Amygdala (tissue), 56 donors: Measurements from ENCODE around the gene LENG8.
"Not testable (repeated sequence)": the region's sequence is repeated elsewhere in the genome, so short reads cannot be mapped to it uniquely, and the experiment has no call there.

Experiments used
- DNase-seq, 56 donors: peaks; one replicate each; lab custom pipeline; 2025; lab: John Stamatoyannopoulos, UW

LENG8 gene

DNA sequence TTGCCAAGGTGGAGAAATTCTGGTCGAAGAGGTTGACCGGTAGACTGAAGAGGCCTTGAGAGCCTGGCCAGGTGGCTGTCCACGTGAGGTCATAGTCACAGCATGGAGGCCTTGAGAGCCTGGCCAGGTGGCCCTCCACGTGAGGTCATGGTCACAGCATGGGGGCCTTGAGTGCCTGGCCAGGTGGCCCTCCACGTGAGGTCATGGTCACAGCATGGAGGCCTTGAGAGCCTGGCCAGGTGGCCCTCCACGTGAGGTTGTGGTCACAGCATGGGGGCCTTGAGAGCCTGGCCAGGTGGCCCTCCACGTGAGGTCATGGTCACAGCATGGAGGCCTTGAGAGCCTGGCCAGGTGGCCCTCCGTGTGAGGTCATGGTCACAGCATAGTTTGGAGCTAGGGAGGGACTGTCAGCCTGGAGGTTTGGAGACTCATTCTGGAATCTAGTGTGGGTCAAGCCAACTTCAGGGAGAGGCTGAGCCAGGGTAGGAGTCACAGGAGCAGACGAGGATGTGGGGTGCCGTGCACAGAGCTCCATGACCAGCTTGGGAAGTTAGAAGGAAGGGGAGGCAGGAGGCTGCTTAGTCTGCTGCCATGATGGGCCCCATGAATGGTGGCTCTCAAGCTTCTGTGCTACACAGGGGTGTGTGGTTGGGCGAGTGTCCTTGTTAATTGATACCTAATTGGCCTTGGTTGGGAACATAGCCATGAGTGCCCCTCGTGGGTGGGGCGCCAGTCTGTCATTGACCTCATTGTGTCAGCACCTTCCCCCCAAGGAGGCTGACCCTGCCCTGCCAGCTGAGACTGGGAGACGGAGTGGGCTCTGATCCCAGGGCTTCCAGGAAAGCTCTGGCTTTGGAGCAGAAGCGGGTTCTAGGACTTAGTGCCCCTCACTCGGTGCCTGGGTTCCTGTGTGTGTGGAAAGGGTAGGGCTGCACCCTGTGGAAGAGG lies 10.6 kb downstream of the LENG8 start:
- DNase-seq, result no peak

DNA sequence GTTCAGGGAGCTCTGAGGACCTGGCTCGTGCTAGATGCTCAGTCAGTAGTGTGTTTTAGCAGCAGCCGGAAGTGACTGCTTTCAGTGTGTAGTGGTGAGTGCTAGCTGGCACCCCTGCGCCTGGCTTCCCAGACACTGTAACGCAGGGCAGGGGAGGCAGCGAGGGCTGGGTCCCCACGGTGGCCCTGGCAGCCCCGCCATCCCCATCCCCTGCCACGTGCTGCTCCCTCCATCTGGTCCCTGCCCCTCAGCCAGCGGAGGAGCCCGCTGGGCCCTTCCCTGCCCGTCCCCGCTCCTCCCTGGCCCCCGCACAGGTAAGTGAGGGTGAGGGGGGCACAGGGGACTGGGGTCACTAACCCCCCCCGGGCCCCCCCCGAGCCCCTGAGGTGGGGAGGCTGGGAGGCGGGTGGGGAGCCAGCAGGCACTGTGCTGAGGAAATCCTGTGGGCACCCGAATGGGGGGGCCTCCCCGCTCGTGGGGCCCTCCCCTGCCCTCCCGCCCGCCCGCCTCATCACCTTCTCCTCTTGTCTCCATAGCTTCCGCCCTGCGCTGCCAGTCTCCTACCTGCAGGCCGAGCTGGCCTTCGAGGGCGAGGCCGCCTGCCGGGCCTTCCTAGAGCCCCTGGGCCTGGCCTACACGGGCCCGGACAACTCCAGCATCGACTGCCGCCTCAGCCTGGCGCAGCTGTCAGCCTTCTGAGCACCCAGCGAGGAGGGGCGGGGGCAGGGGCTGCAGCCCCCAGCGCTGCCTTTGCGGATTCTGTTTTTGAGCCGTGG lies 11.4 kb downstream of the LENG8 start:
- DNase-seq, result no peak

DNA sequence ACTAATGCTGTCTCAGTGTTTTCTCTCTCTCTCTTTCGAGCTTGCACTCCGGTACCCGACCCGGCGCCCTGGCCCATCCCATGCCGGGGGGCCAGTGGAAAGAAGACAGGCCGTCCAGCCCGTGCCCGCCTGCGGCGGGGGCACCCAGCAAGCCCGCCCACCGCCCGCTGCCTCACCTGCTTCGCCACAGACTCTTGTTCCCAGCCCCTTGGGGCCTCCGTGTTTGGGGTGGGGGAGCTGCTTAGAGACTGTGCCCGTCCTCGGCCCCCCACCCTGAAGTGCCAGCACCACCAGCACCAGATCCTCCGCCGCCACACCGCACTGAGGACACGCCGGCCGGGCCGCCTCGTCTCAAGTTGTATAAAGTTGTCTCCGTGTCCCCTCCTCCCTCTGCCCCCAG lies 12.2 kb downstream of the LENG8 start:
- DNase-seq, result no peak

- no peak for DNase-seq
Measured at GRCh38 chr19:54461613-54462012, 12.6 kb downstream of the LENG8 start.

GRCh38 chr19:54462047-54462654 lies 13.2 kb downstream of the LENG8 start:
- DNase-seq, result no peak

GRCh38 chr19:54462655-54463530 lies 13.9 kb downstream of the LENG8 start:
- peak in 33 of 56 donors; percentile 13 to 73 (median 50) for DNase-seq

DNA sequence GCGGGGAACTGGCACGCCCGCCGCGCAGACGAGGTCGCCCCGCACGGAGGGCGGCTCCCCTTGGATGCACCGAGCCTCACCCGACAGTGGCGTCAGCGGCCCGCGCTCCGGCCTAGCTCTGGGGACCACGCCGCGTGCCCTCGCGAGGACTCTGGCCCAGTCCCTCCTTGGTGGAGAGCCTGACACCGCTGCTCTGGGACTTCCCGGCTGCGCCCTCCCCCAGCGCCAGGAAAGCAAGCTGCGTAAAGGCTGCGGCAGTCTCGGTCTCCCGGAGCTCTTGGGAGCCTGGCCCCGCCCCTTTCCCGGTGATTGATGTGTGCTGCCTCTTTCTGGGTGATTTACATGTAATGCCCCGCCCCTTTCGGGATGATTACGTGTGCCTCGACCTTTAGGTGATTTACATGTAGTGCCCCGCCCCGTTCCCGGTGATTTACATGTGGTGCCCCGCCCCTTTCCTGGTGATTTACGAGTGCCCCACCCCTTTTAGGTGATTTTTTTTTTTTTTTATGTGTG lies 14.6 kb downstream of the LENG8 start, which contains the start of gene LENG9:
LENG9 (minus strand) TSS at position 248 of the 513 bp plus-strand sequence. CDS start 252 bp downstream, outside the sequence.
- peak in 55 of 56 donors; percentile 46 to 98 (median 90) for DNase-seq

- DNase-seq, result peak in 48 of 56 donors; percentile 41 to 94 (median 77)
Measured at GRCh38 chr19:54464044-54464629, 15.1 kb downstream of the LENG8 start.

- peak in 54 of 56 donors; percentile 33 to 89 (median 74) for DNase-seq
Measured at GRCh38 chr19:54464630-54465425, 15.8 kb downstream of the LENG8 start.

- no peak for DNase-seq
Measured at GRCh38 chr19:54465426-54466109, 16.6 kb downstream of the LENG8 start.

GRCh38 chr19:54466110-54466480 lies 17.1 kb downstream of the LENG8 start:
- DNase-seq, result not testable (repeated sequence)

- no peak for DNase-seq
Measured at GRCh38 chr19:54469496-54469934, 20.5 kb downstream of the LENG8 start.

DNA sequence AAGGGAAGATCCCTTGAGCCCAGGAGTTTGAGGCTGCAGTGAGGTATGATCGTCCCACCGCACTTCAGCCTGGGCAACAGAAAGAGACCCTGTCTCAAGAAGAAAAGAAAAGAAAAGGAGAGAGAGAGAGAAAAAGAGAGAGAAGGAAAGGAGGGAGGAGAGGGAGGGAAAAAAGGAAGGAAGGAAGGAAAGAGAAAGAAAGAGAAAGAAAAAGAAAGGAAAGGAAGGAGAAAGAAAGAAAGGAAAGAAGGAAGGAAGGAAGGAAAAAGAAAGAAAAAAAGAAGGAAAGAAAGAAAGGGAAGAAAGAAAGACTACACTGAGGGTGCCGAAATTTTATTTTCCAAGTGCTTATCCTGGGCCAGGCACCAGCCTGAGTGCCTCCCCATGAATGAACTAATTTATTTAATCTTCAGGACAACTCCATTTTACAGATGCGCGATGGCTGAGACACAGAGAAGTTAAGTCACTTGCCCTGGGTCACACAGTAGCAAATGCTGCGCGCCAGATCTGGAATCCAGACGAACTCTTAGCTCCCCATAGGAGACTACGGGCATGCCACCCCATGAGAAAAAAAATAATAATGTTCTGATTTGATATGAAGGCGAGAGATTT lies 21.4 kb downstream of the LENG8 start:
- DNase-seq, result no peak

GRCh38 chr19:54470991-54471782 lies 22.2 kb downstream of the LENG8 start:
- DNase-seq, result peak in 29 of 56 donors; percentile 4 to 78 (median 41)

DNA sequence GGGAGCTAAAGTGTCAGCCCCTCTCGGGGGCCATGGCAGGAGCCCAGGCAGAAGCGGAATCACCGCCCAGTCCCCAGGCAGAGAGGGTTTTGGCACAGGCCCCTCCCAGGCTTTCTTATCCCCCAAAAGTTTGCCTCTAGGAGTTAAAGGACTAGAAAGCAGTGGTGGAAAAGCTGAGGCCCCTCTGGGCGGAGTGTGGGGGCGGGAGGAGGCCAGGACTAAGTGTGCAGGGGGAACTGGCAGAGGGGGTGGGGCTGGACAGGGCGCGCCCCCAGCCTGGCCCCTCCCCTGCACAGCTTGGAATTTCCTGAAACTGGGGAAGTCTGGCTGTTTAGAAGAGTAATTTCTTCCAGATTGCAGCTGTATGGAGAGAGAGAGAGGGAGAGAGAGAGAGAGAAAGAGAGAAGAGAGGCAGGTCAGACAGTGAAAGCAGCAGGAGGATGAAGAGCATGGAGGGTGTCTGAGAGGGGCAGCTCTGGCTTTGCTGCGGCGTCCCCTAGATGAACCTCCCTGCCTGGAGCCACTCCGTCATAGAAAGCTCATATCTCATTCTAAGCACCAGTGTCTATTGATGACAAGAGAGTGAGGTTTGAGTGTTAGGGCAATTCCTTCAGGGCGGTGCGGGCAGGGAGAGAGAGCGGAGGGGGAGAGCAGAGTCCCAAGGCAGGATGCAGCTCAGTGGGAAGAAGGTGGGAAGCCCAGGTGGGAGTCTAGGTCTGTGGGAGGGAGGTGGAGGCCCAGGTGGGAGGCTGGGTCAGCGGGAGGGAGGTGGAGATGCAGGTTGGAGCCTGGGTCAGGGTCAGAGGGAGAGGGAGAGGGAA lies 24.3 kb downstream of the LENG8 start, which contains the start of gene CDC42EP5:
CDC42EP5 (minus strand) TSS at position 226 of the 821 bp plus-strand sequence. CDS start 7,749 bp downstream, outside the sequence.
- no peak for DNase-seq
